Measurements from ENCODE around the gene MRPL9. TPM values are rescaled to one million over a fixed set of nuclear protein-coding genes. Genes with fewer than 3 reads are reported as not detected.
"Not testable (repeated sequence)": the region's sequence is repeated elsewhere in the genome, so short reads cannot be mapped to it uniquely, and the experiment has no call there.

MRPL9 gene
- total and polyA plus RNA-seq, 3 experiments from 2014 or later: 132 to 195 (median 190) TPM

- H3K4me1 ChIP-seq (ENCODE audit: insufficient read depth, low read length): no peaks in the 10 kb centered on the region
- no peaks in the 10 kb centered on the region for H3K9me3 ChIP-seq (ENCODE audit: low read length)
- H3K4me3 ChIP-seq (ENCODE audit: low read length): no peak overlapping the region
- Mint-ChIP-seq H3K27me3 (peaks cover 0 to 5% of the 10 kb centered on the region in 2 donors), H3K27ac (peak overlapping the region in 1 of 8 donors; percentile 73), H3K36me3 (peaks cover 0 to 13% (median 0%) of the 10 kb centered on the region in 3 donors), H3K4me1 (no peaks in the 10 kb centered on the region), H3K4me3 (no peak overlapping the region), H3K9me3 (peaks cover 0 to 22% (median 11%) of the 10 kb centered on the region in 5 donors)
- CTCF ChIA-PET: no interaction called here
- H3K27me3 ChIP-seq (ENCODE audit: insufficient read depth, low read length, poor library complexity, severe bottlenecking): no peaks in the 10 kb centered on the region
- POLR2A ChIA-PET: no interaction called here
- no peak overlapping the region for H3K27ac ChIP-seq (ENCODE audit: low read depth, low read length)
- no peak for DNase-seq
- H3K36me3 ChIP-seq (ENCODE audit: insufficient read depth, low read length): no peaks in the 10 kb centered on the region
These were observed 23.5 kb downstream of the MRPL9 start for GRCh38 chr1:151739590-151740355.

GRCh38 chr1:151737479-151737878, 25.8 kb downstream of the MRPL9 start:
- Histone ChIP-seq H3K4me1 (ENCODE audit: insufficient read depth, low read length) (no peaks in the 10 kb centered on the region), H3K36me3 (ENCODE audit: insufficient read depth, low read length) (no peaks in the 10 kb centered on the region), H3K27ac (ENCODE audit: low read depth, low read length) (no peak overlapping the region), H3K27me3 (ENCODE audit: insufficient read depth, low read length, poor library complexity, severe bottlenecking) (no peaks in the 10 kb centered on the region), H3K9me3 (ENCODE audit: low read length) (no peaks in the 10 kb centered on the region), H3K4me3 (ENCODE audit: low read length) (no peak overlapping the region)
- H3K27me3 Mint-ChIP-seq: peaks cover 4 to 21% of the 10 kb centered on the region in 2 donors
- CTCF ChIA-PET: interaction anchor here (1.1 to 1.4 kb wide), 2 partner anchors 21 to 99 kb away, joined by 3 to 4 read pairs; no protein-coding TSS in a partner anchor
- peaks cover 0 to 13% (median 0%) of the 10 kb centered on the region in 3 donors for H3K36me3 Mint-ChIP-seq
- no peak overlapping the region for H3K27ac Mint-ChIP-seq
- H3K4me1 Mint-ChIP-seq: no peaks in the 10 kb centered on the region
- POLR2A ChIA-PET: no interaction called here
- peaks cover 0 to 22% (median 11%) of the 10 kb centered on the region in 5 donors for H3K9me3 Mint-ChIP-seq
- no peak for DNase-seq
- H3K4me3 Mint-ChIP-seq: no peak overlapping the region

- Histone ChIP-seq H3K27ac (ENCODE audit: low read depth, low read length) (no peak overlapping the region), H3K4me3 (ENCODE audit: low read length) (no peak overlapping the region), H3K36me3 (ENCODE audit: insufficient read depth, low read length) (no peaks in the 10 kb centered on the region), H3K4me1 (ENCODE audit: insufficient read depth, low read length) (no peaks in the 10 kb centered on the region), H3K27me3 (ENCODE audit: insufficient read depth, low read length, poor library complexity, severe bottlenecking) (no peaks in the 10 kb centered on the region), H3K9me3 (ENCODE audit: low read length) (no peaks in the 10 kb centered on the region)
- Mint-ChIP-seq H3K9me3 (peaks cover 0 to 22% (median 11%) of the 10 kb centered on the region in 5 donors), H3K36me3 (peaks cover 0 to 13% (median 0%) of the 10 kb centered on the region in 3 donors), H3K27ac (no peak overlapping the region), H3K27me3 (peaks cover 9 to 24% of the 10 kb centered on the region in 2 donors), H3K4me3 (no peak overlapping the region), H3K4me1 (no peaks in the 10 kb centered on the region)
- ChIA-PET CTCF (no interaction called here), POLR2A (no interaction called here)
- no peak for DNase-seq
These were observed 26.3 kb downstream of the MRPL9 start for GRCh38 chr1:151737026-151737425.

GRCh38 chr1:151733995-151734394, 29.3 kb downstream of the MRPL9 start:
- CTCF ChIA-PET: interaction anchor here (0.9 to 2.0 kb wide), 7 partner anchors 39 to 433 kb away, joined by 3 to 7 read pairs (median 3); no protein-coding TSS in a partner anchor
- POLR2A ChIA-PET: not testable (repeated sequence)

GRCh38 chr1:151733126-151733525, 30.2 kb downstream of the MRPL9 start:
- Histone ChIP-seq H3K4me1 (ENCODE audit: insufficient read depth, low read length) (no peaks in the 10 kb centered on the region), H3K27ac (ENCODE audit: low read depth, low read length) (no peak overlapping the region), H3K27me3 (ENCODE audit: insufficient read depth, low read length, poor library complexity, severe bottlenecking) (no peaks in the 10 kb centered on the region), H3K36me3 (ENCODE audit: insufficient read depth, low read length) (no peaks in the 10 kb centered on the region), H3K4me3 (ENCODE audit: low read length) (no peak overlapping the region), H3K9me3 (ENCODE audit: low read length) (no peaks in the 10 kb centered on the region)
- DNase-seq: no peak
- Mint-ChIP-seq H3K4me3 (no peak overlapping the region), H3K27me3 (peaks cover 29 to 57% of the 10 kb centered on the region in 2 donors), H3K9me3 (peaks cover 0 to 17% (median 10%) of the 10 kb centered on the region in 5 donors), H3K4me1 (no peaks in the 10 kb centered on the region), H3K27ac (no peak overlapping the region), H3K36me3 (peaks cover 0 to 9% (median 0%) of the 10 kb centered on the region in 3 donors)
- CTCF ChIA-PET: interaction anchor here (2.0 kb wide), 1 partner anchor 289 kb away, joined by 7 read pairs; no protein-coding TSS in a partner anchor
- POLR2A ChIA-PET: no interaction called here

More at GRCh38 chr1:151733995-151734394, 29.3 kb downstream of the MRPL9 start:
- DNase-seq; H3K4me1 ChIP-seq (ENCODE audit: insufficient read depth, low read length); H3K4me3 Mint-ChIP-seq; H3K27ac ChIP-seq (ENCODE audit: low read depth, low read length); H3K27ac Mint-ChIP-seq; H3K36me3 ChIP-seq (ENCODE audit: insufficient read depth, low read length); H3K9me3 ChIP-seq (ENCODE audit: low read length); H3K4me3 ChIP-seq (ENCODE audit: low read length); H3K4me1 Mint-ChIP-seq; H3K27me3 ChIP-seq (ENCODE audit: insufficient read depth, low read length, poor library complexity, severe bottlenecking): not testable (repeated sequence)
- H3K27me3 Mint-ChIP-seq: peaks cover 20 to 49% of the 10 kb centered on the region in 2 donors
- H3K9me3 Mint-ChIP-seq: peaks cover 0 to 22% (median 11%) of the 10 kb centered on the region in 5 donors
- peaks cover 0 to 13% (median 0%) of the 10 kb centered on the region in 3 donors for H3K36me3 Mint-ChIP-seq

- no peak for DNase-seq
- Histone ChIP-seq H3K4me1 (ENCODE audit: insufficient read depth, low read length) (no peaks in the 10 kb centered on the region), H3K9me3 (ENCODE audit: low read length) (no peaks in the 10 kb centered on the region), H3K27me3 (ENCODE audit: insufficient read depth, low read length, poor library complexity, severe bottlenecking) (peaks cover 6% of the 10 kb centered on the region), H3K4me3 (ENCODE audit: low read length) (no peak overlapping the region), H3K27ac (ENCODE audit: low read depth, low read length) (no peak overlapping the region), H3K36me3 (ENCODE audit: insufficient read depth, low read length) (no peaks in the 10 kb centered on the region)
- Mint-ChIP-seq H3K9me3 (peaks cover 0 to 3% (median 0%) of the 10 kb centered on the region in 5 donors), H3K36me3 (no peaks in the 10 kb centered on the region), H3K27me3 (peaks cover 41 to 82% of the 10 kb centered on the region in 2 donors), H3K4me1 (no peaks in the 10 kb centered on the region), H3K27ac (no peak overlapping the region), H3K4me3 (no peak overlapping the region)
- ChIA-PET POLR2A (no interaction called here), CTCF (no interaction called here)
These were observed 33.4 kb downstream of the MRPL9 start for GRCh38 chr1:151729966-151730291.

- no peaks in the 10 kb centered on the region for H3K4me1 ChIP-seq (ENCODE audit: insufficient read depth, low read length)
- peaks cover 7% of the 10 kb centered on the region for H3K27me3 ChIP-seq (ENCODE audit: insufficient read depth, low read length, poor library complexity, severe bottlenecking)
- Mint-ChIP-seq H3K36me3 (no peaks in the 10 kb centered on the region), H3K4me3 (no peak overlapping the region), H3K4me1 (no peaks in the 10 kb centered on the region), H3K9me3 (peaks cover 0 to 3% (median 0%) of the 10 kb centered on the region in 5 donors), H3K27me3 (peaks cover 45 to 80% of the 10 kb centered on the region in 2 donors), H3K27ac (no peak overlapping the region)
- no peak overlapping the region for H3K27ac ChIP-seq (ENCODE audit: low read depth, low read length)
- CTCF ChIA-PET: no interaction called here
- H3K36me3 ChIP-seq (ENCODE audit: insufficient read depth, low read length): no peaks in the 10 kb centered on the region
- no peak overlapping the region for H3K4me3 ChIP-seq (ENCODE audit: low read length)
- H3K9me3 ChIP-seq (ENCODE audit: low read length): no peaks in the 10 kb centered on the region
- POLR2A ChIA-PET: no interaction called here
- DNase-seq: no peak
These were observed 33.9 kb downstream of the MRPL9 start for GRCh38 chr1:151729157-151729965.
